Sigmoid colon (tissue), 7 donors: ENCODE measurements around the gene FAM110D. TPM values are rescaled to one million over a fixed set of nuclear protein-coding genes. Genes with fewer than 3 reads are reported as not detected.

Source experiments
- DNase-seq: peaks from one replicate; pipeline ENCODE4 v3.0.0-alpha.2; 2019
- H3K27ac ChIP-seq, 4 donors: fragments of 200-600 bp; sonication (generic); one replicate each; pipeline ENCODE4 v1.5.1; 2016 to 2019; ENCODE audit warnings: mild to moderate bottlenecking in 1 of 4
- H3K27me3 ChIP-seq, 3 donors: fragments of 200-600 bp; sonication (generic); one replicate each; pipeline ENCODE4 v1.5.1; 2019; ENCODE audit warnings: mild to moderate bottlenecking in 1 of 3
- H3K36me3 ChIP-seq, 4 donors: fragments of 200-600 bp; sonication (generic); one replicate each; pipeline ENCODE4 v1.5.1; 2016 to 2019
- H3K4me1 ChIP-seq, 4 donors: fragments of 200-600 bp; sonication (generic); one replicate each; pipeline ENCODE4 v1.5.1; 2017 to 2019
- H3K4me3 ChIP-seq, 4 donors: fragments of 200-600 bp; sonication (generic); one replicate each; pipeline ENCODE4 v1.5.1; 2017 to 2019; ENCODE audit warnings: mild to moderate bottlenecking in 2 of 4, moderate library complexity in 1 of 4
- H3K9me3 ChIP-seq, 4 donors: fragments of 200-600 bp in 3 of 4; sonication (generic) in 3 of 4; one replicate each; pipeline versions ENCODE4 v1.5.1 to v1.6.1; 2013 to 2019
- CTCF ChIP-seq, 4 experiments: fragments of 450-650 bp in 3 of 4; fragments of 200-600 bp in 1 of 4; IDR thresholded peaks; one replicate each; pipeline ENCODE4 v1.5.1; 2016 to 2019; ENCODE audit warnings: antibody characterized with exemption in 4 of 4, mild to moderate bottlenecking in 3 of 4, moderate library complexity in 2 of 4
- EP300 ChIP-seq, 4 donors: sonication (generic); formaldehyde crosslinking; IDR thresholded peaks; one replicate each; pipeline ENCODE4 v1.6.1; 2017; ENCODE audit warnings: antibody characterized with exemption in 4 of 4
- POLR2A ChIP-seq, 2 donors: fragments of 450-650 bp; IDR thresholded peaks; one replicate each; pipeline ENCODE4 v1.6.1; 2016; ENCODE audit warnings: antibody characterized with exemption in 2 of 2, mild to moderate bottlenecking in 2 of 2, moderate library complexity in 2 of 2
- POLR2AphosphoS5 ChIP-seq, 4 donors: sonication (generic); formaldehyde crosslinking; IDR thresholded peaks; one replicate each; pipeline ENCODE4 v1.6.1; 2017; ENCODE audit warnings: antibody characterized with exemption in 4 of 4
- WGBS, 2 donors: extraction: QIAGEN DNeasy Blood & Tissue Kit; methylation state at CpG; one replicate each; pipeline ENCODE4 v1.1.7; 2013; 5-methylcytosine and 5-hydroxymethylcytosine counted together
- intact Hi-C: fragments of 100-400 bp; cut with DNase I; formaldehyde crosslinking; loops from one replicate; pipeline ENCODE4 v1.15.1; 2023
- polyA plus RNA-seq, 3 donors: library from polyadenylated mRNA; stranded (reverse); fragments of 200-250 nt; gene quantifications; one replicate each; pipeline ENCODE4 v1.2.3, GENCODE V29; 2013
- total RNA-seq, 4 donors: library from RNA; depleted of rRNA; stranded (reverse); fragments of >200 nt; gene quantifications; one replicate each; pipeline ENCODE4 v1.1.0, GENCODE V29; 2016
- donor health status: healthy with polysubstance abuse.
- donor health status: Bipolar disorder and iron deficiency.
- donor health status: healthy.

FAM110D gene
- total and polyA plus RNA-seq, 7 donors: 0.60 to 4.2 (median 1.1) TPM; not detected in 1

GRCh38 chr1:26122988-26123973 lies 35.6 kb upstream of the FAM110D start:
- 80 to 87% methylated on average over 7 of the region's 7 CpGs for WGBS, 2 donors
- H3K4me1 ChIP-seq: peaks cover 0 to 40% (median 28%) of the 10 kb centered on the region in 4 donors
- peak overlapping the region in 3 of 4 donors; percentile 68 to 76 (median 71) for H3K27ac ChIP-seq
- TF ChIP-seq EP300 (IDR thresholded peaks at IDR 0.05) (no peak), POLR2AphosphoS5 (IDR thresholded peaks at IDR 0.05) (no peak), POLR2A (IDR thresholded peaks at IDR 0.05) (no peak), CTCF (IDR thresholded peaks at IDR 0.05) (no peak)
- H3K27me3 ChIP-seq: no peaks in the 10 kb centered on the region
- intact Hi-C loops: no loop called here
- H3K36me3 ChIP-seq: peaks cover 0 to 14% (median 4%) of the 10 kb centered on the region in 4 donors
- DNase-seq: no peak
- no peaks in the 10 kb centered on the region for H3K9me3 ChIP-seq
- H3K4me3 ChIP-seq: no peak overlapping the region

- peaks cover 0 to 40% (median 28%) of the 10 kb centered on the region in 4 donors for H3K4me1 ChIP-seq
- H3K9me3 ChIP-seq: no peaks in the 10 kb centered on the region
- H3K4me3 ChIP-seq: no peak overlapping the region
- 36 to 70% methylated on average over 4 of the region's 4 CpGs for WGBS, 2 donors
- TF ChIP-seq EP300 (IDR thresholded peaks at IDR 0.05) (no peak), POLR2A (IDR thresholded peaks at IDR 0.05) (no peak), CTCF (IDR thresholded peaks at IDR 0.05) (no peak), POLR2AphosphoS5 (IDR thresholded peaks at IDR 0.05) (no peak)
- intact Hi-C loops: no loop called here
- no peaks in the 10 kb centered on the region for H3K27me3 ChIP-seq
- DNase-seq: no peak
- H3K36me3 ChIP-seq: no peaks in the 10 kb centered on the region
- peak overlapping the region in 2 of 4 donors; percentile 4 to 76 for H3K27ac ChIP-seq
Measured at GRCh38 chr1:26124418-26125331, 34.2 kb upstream of the FAM110D start.

- Histone ChIP-seq H3K27me3 (no peaks in the 10 kb centered on the region), H3K36me3 (no peaks in the 10 kb centered on the region), H3K4me1 (peaks cover 0 to 40% (median 28%) of the 10 kb centered on the region in 4 donors), H3K27ac (peak overlapping the region in 1 of 4 donors; percentile 4), H3K9me3 (no peaks in the 10 kb centered on the region), H3K4me3 (no peak overlapping the region)
- DNase-seq: no peak
- no peak for TF ChIP-seq POLR2AphosphoS5 (IDR thresholded peaks at IDR 0.05)
- no peak for TF ChIP-seq EP300 (IDR thresholded peaks at IDR 0.05)
- no peak for TF ChIP-seq POLR2A (IDR thresholded peaks at IDR 0.05)
- TF ChIP-seq CTCF (IDR thresholded peaks at IDR 0.05): no peak
- intact Hi-C loops: no loop called here
Measured at GRCh38 chr1:26125382-26125781, 33.5 kb upstream of the FAM110D start.

- 6 to 23% methylated on average over 1 of the region's 1 CpG for WGBS, 2 donors
- no peak overlapping the region for H3K4me3 ChIP-seq
- no peaks in the 10 kb centered on the region for H3K36me3 ChIP-seq
- H3K9me3 ChIP-seq: no peaks in the 10 kb centered on the region
- H3K4me1 ChIP-seq: peaks cover 0 to 36% (median 28%) of the 10 kb centered on the region in 4 donors
- H3K27me3 ChIP-seq: no peaks in the 10 kb centered on the region
- intact Hi-C loops: no loop called here
- peak overlapping the region in 3 of 4 donors; percentile 18 to 29 (median 26) for H3K27ac ChIP-seq
- TF ChIP-seq POLR2A (IDR thresholded peaks at IDR 0.05) (no peak), POLR2AphosphoS5 (IDR thresholded peaks at IDR 0.05) (no peak), EP300 (IDR thresholded peaks at IDR 0.05) (no peak), CTCF (IDR thresholded peaks at IDR 0.05) (no peak)
- no peak for DNase-seq
Measured at GRCh38 chr1:26125946-26126320, 32.9 kb upstream of the FAM110D start.
